Ishikawa (cell line): Measurements from ENCODE around the gene SCGB3A2.

Experiments used
- USF1 ChIP-seq: IDR thresholded peaks from 2 replicates; pipeline ENCODE4 v1.6.1; 2012
- YY1 ChIP-seq: IDR thresholded peaks from 2 replicates; pipeline ENCODE4 v1.6.1; 2012; ENCODE audit warnings: low read depth

DNA sequence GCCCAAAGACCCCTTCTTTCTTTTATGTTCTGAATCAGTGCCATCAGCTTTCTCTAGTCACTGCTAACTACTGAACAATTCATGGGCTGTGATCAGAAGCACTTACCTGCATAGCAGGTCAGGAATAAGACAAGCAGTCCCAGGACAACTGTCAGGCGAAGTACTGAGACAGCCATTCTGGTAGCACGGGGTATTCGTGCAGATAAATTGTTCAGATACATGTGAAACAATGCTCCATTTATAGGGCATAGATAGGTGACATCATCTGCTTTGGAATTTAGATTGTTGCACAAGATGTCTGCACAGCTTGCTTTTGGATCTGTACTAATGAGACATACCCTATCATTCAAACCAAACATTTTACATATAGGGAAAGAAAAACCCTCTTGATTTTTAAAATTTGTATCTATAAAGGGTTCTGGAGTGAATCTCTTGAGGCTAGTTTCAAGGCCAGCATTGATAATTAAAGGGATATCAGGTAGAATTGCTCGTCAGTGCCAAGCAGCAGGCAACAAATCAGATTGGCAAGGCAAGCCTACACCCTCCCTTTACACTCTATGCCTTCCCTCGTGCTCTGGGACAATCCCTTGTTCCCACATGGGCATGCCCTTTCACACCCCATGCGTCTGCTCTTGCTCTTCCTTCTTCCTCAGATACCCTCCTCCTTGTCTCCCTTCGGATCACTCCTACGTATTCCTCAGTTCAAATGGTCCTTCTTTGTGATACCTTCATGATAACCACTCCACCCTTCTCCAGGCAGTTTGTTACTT lies 28.0 kb downstream of the SCGB3A2 start, which contains the start of gene C5orf46:
- TF ChIP-seq USF1 (no peak), YY1 (no peak)
